ENCODE data around the gene UGGT2. TPM values are rescaled to one million over a fixed set of nuclear protein-coding genes. Genes with fewer than 3 reads are reported as not detected.

UGGT2 gene
- total RNA-seq, 1 experiment from 2014 or later = 34.5 TPM

GRCh38 chr13:95874286-95874685 lies 178.9 kb downstream of the UGGT2 start:
- H3K4me3 Mint-ChIP-seq = no peak overlapping the region
- no peak overlapping the region for H3K14ac ChIP-seq (ENCODE audit: insufficient read depth, low read length)
- H2BK12ac ChIP-seq (ENCODE audit: insufficient read length, low read depth, low read length) = no peak overlapping the region
- no peaks in the 10 kb centered on the region for H3K9me3 ChIP-seq (ENCODE audit: control insufficient read depth, low read depth, low read length)
- no peak overlapping the region for H4K8ac ChIP-seq (replicated peaks; ENCODE audit: insufficient read length, low read depth, low read length)
- no peaks in the 10 kb centered on the region for H3K27me3 Mint-ChIP-seq (ENCODE audit: low read depth)
- H3K27ac ChIP-seq (ENCODE audit: insufficient read length, low read depth, low read length) = no peak overlapping the region
- H4K5ac ChIP-seq (ENCODE audit: insufficient read length, low read depth, low read length) = no peak overlapping the region
- H3K36me3 Mint-ChIP-seq (ENCODE audit: insufficient read depth in 1 of 3, low read depth in 3 of 3) = peaks cover 0 to 18% (median 4%) of the 10 kb centered on the region in 3 experiments; a peak in 3 of 7 replicates
- no peak overlapping the region for H2BK15ac ChIP-seq (ENCODE audit: low read depth, low read length)
- H4K91ac ChIP-seq (ENCODE audit: insufficient read length, low read depth, low read length) = no peak overlapping the region
- H2BK120ac ChIP-seq (ENCODE audit: low read depth, low read length, poor library complexity, severe bottlenecking) = no peak overlapping the region
- no peak for DNase-seq
- no peaks in the 10 kb centered on the region for H3K23me2 ChIP-seq (ENCODE audit: insufficient read length, low read depth, low read length, poor library complexity, severe bottlenecking)
- no CpG with 5 or more reads among the region's 2 CpGs for WGBS (ENCODE audit: extremely low coverage, insufficient read length, low lambda C conversion rate)
- no peaks in the 10 kb centered on the region for H3K9me3 Mint-ChIP-seq
- no peak overlapping the region for H2BK20ac ChIP-seq (ENCODE audit: low read depth, low read length, poor library complexity, severe bottlenecking)
- H3K56ac ChIP-seq (ENCODE audit: insufficient read length, low read depth, low read length) = no peak overlapping the region
- H3K18ac ChIP-seq (ENCODE audit: insufficient read length, low read depth, low read length) = no peak overlapping the region
- no peak overlapping the region for H3K27ac Mint-ChIP-seq
- H2AK5ac ChIP-seq (ENCODE audit: insufficient read length, low read length) = no peak overlapping the region
- no peak overlapping the region for H2BK5ac ChIP-seq (ENCODE audit: insufficient read length, low read length)
- no peaks in the 10 kb centered on the region for H3K4me1 ChIP-seq (ENCODE audit: insufficient read depth, low read length)
- no peak overlapping the region for H3K9ac ChIP-seq (ENCODE audit: extremely low read depth, insufficient read length, low read length)
- no peak overlapping the region for H3K4ac ChIP-seq (ENCODE audit: low read depth, low read length)
- H3T11ph ChIP-seq (ENCODE audit: low read length) = no peak overlapping the region
- H3K4me2 ChIP-seq (ENCODE audit: insufficient read depth, insufficient read length, low read length) = no peak overlapping the region
- TF ChIP-seq, protein P1, sequence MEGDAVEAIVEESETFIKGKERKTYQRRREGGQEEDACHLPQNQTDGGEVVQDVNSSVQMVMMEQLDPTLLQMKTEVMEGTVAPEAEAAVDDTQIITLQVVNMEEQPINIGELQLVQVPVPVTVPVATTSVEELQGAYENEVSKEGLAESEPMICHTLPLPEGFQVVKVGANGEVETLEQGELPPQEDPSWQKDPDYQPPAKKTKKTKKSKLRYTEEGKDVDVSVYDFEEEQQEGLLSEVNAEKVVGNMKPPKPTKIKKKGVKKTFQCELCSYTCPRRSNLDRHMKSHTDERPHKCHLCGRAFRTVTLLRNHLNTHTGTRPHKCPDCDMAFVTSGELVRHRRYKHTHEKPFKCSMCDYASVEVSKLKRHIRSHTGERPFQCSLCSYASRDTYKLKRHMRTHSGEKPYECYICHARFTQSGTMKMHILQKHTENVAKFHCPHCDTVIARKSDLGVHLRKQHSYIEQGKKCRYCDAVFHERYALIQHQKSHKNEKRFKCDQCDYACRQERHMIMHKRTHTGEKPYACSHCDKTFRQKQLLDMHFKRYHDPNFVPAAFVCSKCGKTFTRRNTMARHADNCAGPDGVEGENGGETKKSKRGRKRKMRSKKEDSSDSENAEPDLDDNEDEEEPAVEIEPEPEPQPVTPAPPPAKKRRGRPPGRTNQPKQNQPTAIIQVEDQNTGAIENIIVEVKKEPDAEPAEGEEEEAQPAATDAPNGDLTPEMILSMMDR (conservative IDR thresholded peaks at IDR 0.05) = no peak
- H3K79me1 ChIP-seq (ENCODE audit: insufficient read depth, low read depth, low read length, poor library complexity, severe bottlenecking) = no peaks in the 10 kb centered on the region
- no peak overlapping the region for H3K23ac ChIP-seq (ENCODE audit: insufficient read length, low read depth, low read length)
- no peaks in the 10 kb centered on the region for H3K79me2 ChIP-seq (ENCODE audit: insufficient read depth, low read length)
- H2AFZ ChIP-seq (ENCODE audit: low read length) = no peak overlapping the region
- no peaks in the 10 kb centered on the region for H3K27me3 ChIP-seq (ENCODE audit: insufficient read depth, low read length)
- H4K20me1 ChIP-seq (ENCODE audit: control insufficient read depth, insufficient read depth, insufficient read length) = no peaks in the 10 kb centered on the region
- H3K4me1 Mint-ChIP-seq = peaks cover 4 to 5% of the 10 kb centered on the region in 2 experiments; a peak in 2 of 4 replicates
